Activated naive CD8-positive, alpha-beta T cell (primary cell): ENCODE results near the gene DPM1.

Experiments used
- H3K27ac Mint-ChIP-seq: one replicate; pipeline ENCODE4 v1.8.0; 2021; ENCODE audit warnings: mixed read lengths
- H3K27me3 Mint-ChIP-seq: one replicate; pipeline ENCODE4 v1.8.0; 2021; ENCODE audit warnings: mixed read lengths
- H3K36me3 Mint-ChIP-seq: one replicate; pipeline ENCODE4 v1.8.0; 2021; ENCODE audit warnings: mixed read lengths
- H3K4me1 Mint-ChIP-seq: one replicate; pipeline ENCODE4 v1.8.0; 2021; ENCODE audit warnings: low read depth, mixed read lengths
- H3K4me3 Mint-ChIP-seq: one replicate; pipeline ENCODE4 v1.8.0; 2021; ENCODE audit warnings: mild to moderate bottlenecking, mixed read lengths
- H3K9me3 Mint-ChIP-seq: one replicate; pipeline ENCODE4 v1.8.0; 2021; ENCODE audit warnings: low read depth, mixed read lengths

The DPM1 gene

GRCh38 chr20:50928469-50928868, 29.9 kb downstream of the DPM1 start:
- H3K4me1 Mint-ChIP-seq, result peaks cover 72% of the 10 kb centered on the region
- H3K27ac Mint-ChIP-seq, result peak overlapping the region; percentile 46
- no peaks in the 10 kb centered on the region for H3K27me3 Mint-ChIP-seq
- H3K36me3 Mint-ChIP-seq, result peaks cover 15% of the 10 kb centered on the region
- H3K9me3 Mint-ChIP-seq, result no peaks in the 10 kb centered on the region
- H3K4me3 Mint-ChIP-seq, result peak overlapping the region; percentile 90

- Mint-ChIP-seq H3K27me3 (no peaks in the 10 kb centered on the region), H3K4me3 (peak overlapping the region; percentile 13), H3K9me3 (no peaks in the 10 kb centered on the region), H3K27ac (no peak overlapping the region), H3K4me1 (peaks cover 77% of the 10 kb centered on the region), H3K36me3 (peaks cover 15% of the 10 kb centered on the region)
These were observed 31.8 kb downstream of the DPM1 start for GRCh38 chr20:50926530-50926929.

GRCh38 chr20:50924261-50924920, 33.9 kb downstream of the DPM1 start:
- H3K4me1 Mint-ChIP-seq, result peaks cover 88% of the 10 kb centered on the region
- peak overlapping the region; percentile 17 for H3K4me3 Mint-ChIP-seq
- peak overlapping the region; percentile 66 for H3K27ac Mint-ChIP-seq
- peaks cover 18% of the 10 kb centered on the region for H3K36me3 Mint-ChIP-seq
- no peaks in the 10 kb centered on the region for H3K27me3 Mint-ChIP-seq
- H3K9me3 Mint-ChIP-seq, result no peaks in the 10 kb centered on the region

- H3K27ac Mint-ChIP-seq, result peak overlapping the region; percentile 28
- H3K4me3 Mint-ChIP-seq, result no peak overlapping the region
- H3K36me3 Mint-ChIP-seq, result peaks cover 6% of the 10 kb centered on the region
- H3K9me3 Mint-ChIP-seq, result no peaks in the 10 kb centered on the region
- no peaks in the 10 kb centered on the region for H3K27me3 Mint-ChIP-seq
- peaks cover 87% of the 10 kb centered on the region for H3K4me1 Mint-ChIP-seq
These were observed 36.4 kb downstream of the DPM1 start for GRCh38 chr20:50921803-50922501.

- Mint-ChIP-seq H3K4me3 (peak overlapping the region; percentile 41), H3K4me1 (peaks cover 90% of the 10 kb centered on the region), H3K27me3 (no peaks in the 10 kb centered on the region), H3K9me3 (no peaks in the 10 kb centered on the region), H3K36me3 (peaks cover 6% of the 10 kb centered on the region), H3K27ac (peak overlapping the region; percentile 55)
These were observed 37.3 kb downstream of the DPM1 start for GRCh38 chr20:50920997-50921396.

GRCh38 chr20:50919567-50919966, 38.8 kb downstream of the DPM1 start:
- Mint-ChIP-seq H3K27me3 (no peaks in the 10 kb centered on the region), H3K27ac (peak overlapping the region; percentile 85), H3K36me3 (peaks cover 3% of the 10 kb centered on the region), H3K9me3 (no peaks in the 10 kb centered on the region), H3K4me1 (peaks cover 87% of the 10 kb centered on the region), H3K4me3 (peak overlapping the region; percentile 57)

- Mint-ChIP-seq H3K36me3 (peaks cover 3% of the 10 kb centered on the region), H3K27ac (peak overlapping the region; percentile 84), H3K4me3 (peak overlapping the region; percentile 17), H3K9me3 (no peaks in the 10 kb centered on the region), H3K27me3 (no peaks in the 10 kb centered on the region), H3K4me1 (peaks cover 88% of the 10 kb centered on the region)
These were observed 39.9 kb downstream of the DPM1 start for GRCh38 chr20:50918403-50918802.

GRCh38 chr20:50916934-50917333, 41.4 kb downstream of the DPM1 start:
- H3K4me3 Mint-ChIP-seq, result no peak overlapping the region
- peaks cover 3% of the 10 kb centered on the region for H3K36me3 Mint-ChIP-seq
- peak overlapping the region; percentile 67 for H3K27ac Mint-ChIP-seq
- H3K27me3 Mint-ChIP-seq, result no peaks in the 10 kb centered on the region
- peaks cover 89% of the 10 kb centered on the region for H3K4me1 Mint-ChIP-seq
- no peaks in the 10 kb centered on the region for H3K9me3 Mint-ChIP-seq

- peaks cover 3% of the 10 kb centered on the region for H3K36me3 Mint-ChIP-seq
- H3K4me3 Mint-ChIP-seq, result peak overlapping the region; percentile 1
- H3K9me3 Mint-ChIP-seq, result no peaks in the 10 kb centered on the region
- no peaks in the 10 kb centered on the region for H3K27me3 Mint-ChIP-seq
- H3K27ac Mint-ChIP-seq, result peak overlapping the region; percentile 67
- peaks cover 89% of the 10 kb centered on the region for H3K4me1 Mint-ChIP-seq
These were observed 42.1 kb downstream of the DPM1 start for GRCh38 chr20:50916257-50916656.

- Mint-ChIP-seq H3K4me3 (peak overlapping the region; percentile 40), H3K4me1 (peaks cover 87% of the 10 kb centered on the region), H3K27me3 (no peaks in the 10 kb centered on the region), H3K27ac (peak overlapping the region; percentile 61), H3K9me3 (no peaks in the 10 kb centered on the region), H3K36me3 (peaks cover 3% of the 10 kb centered on the region)
These were observed 42.9 kb downstream of the DPM1 start for GRCh38 chr20:50915424-50915823.

- Mint-ChIP-seq H3K27ac (peak overlapping the region; percentile 85), H3K4me1 (peaks cover 87% of the 10 kb centered on the region), H3K4me3 (peak overlapping the region; percentile 9), H3K27me3 (no peaks in the 10 kb centered on the region), H3K9me3 (no peaks in the 10 kb centered on the region), H3K36me3 (no peaks in the 10 kb centered on the region)
These were observed 44.5 kb downstream of the DPM1 start for GRCh38 chr20:50913690-50914375.

- H3K36me3 Mint-ChIP-seq, result no peaks in the 10 kb centered on the region
- H3K4me3 Mint-ChIP-seq, result peak overlapping the region; percentile 35
These were observed 46.6 kb downstream of the DPM1 start for GRCh38 chr20:50911716-50912115.

GRCh38 chr20:50911030-50911429, 47.3 kb downstream of the DPM1 start:
- Mint-ChIP-seq H3K27me3 (no peaks in the 10 kb centered on the region), H3K4me1 (peaks cover 76% of the 10 kb centered on the region), H3K9me3 (no peaks in the 10 kb centered on the region), H3K36me3 (no peaks in the 10 kb centered on the region), H3K27ac (peak overlapping the region; percentile 51), H3K4me3 (peak overlapping the region; percentile 35)

More at GRCh38 chr20:50911716-50912115, 46.6 kb downstream of the DPM1 start:
- no peaks in the 10 kb centered on the region for H3K27me3 Mint-ChIP-seq
- H3K4me1 Mint-ChIP-seq, result peaks cover 77% of the 10 kb centered on the region
- peak overlapping the region; percentile 51 for H3K27ac Mint-ChIP-seq
- H3K9me3 Mint-ChIP-seq, result no peaks in the 10 kb centered on the region

GRCh38 chr20:50909413-50909812, 48.9 kb downstream of the DPM1 start:
- H3K27ac Mint-ChIP-seq, result peak overlapping the region; percentile 59
- H3K4me1 Mint-ChIP-seq, result peaks cover 78% of the 10 kb centered on the region
- H3K36me3 Mint-ChIP-seq, result no peaks in the 10 kb centered on the region
- no peak overlapping the region for H3K4me3 Mint-ChIP-seq
- H3K9me3 Mint-ChIP-seq, result no peaks in the 10 kb centered on the region
- H3K27me3 Mint-ChIP-seq, result no peaks in the 10 kb centered on the region

- Mint-ChIP-seq H3K4me1 (peaks cover 60% of the 10 kb centered on the region), H3K36me3 (peaks cover 8% of the 10 kb centered on the region), H3K9me3 (no peaks in the 10 kb centered on the region), H3K27me3 (no peaks in the 10 kb centered on the region), H3K4me3 (no peak overlapping the region), H3K27ac (peak overlapping the region; percentile 78)
These were observed 54.2 kb downstream of the DPM1 start for GRCh38 chr20:50904067-50904570.
